Activated naive CD4-positive, alpha-beta T cell treated with anti-CD3 and anti-CD28 coated beads, Interleukin-2, amount 10 ng/mL, durations not matched to agents 7 days and 5 days (primary cell): ENCODE data around the gene EPHA7.

Experiments used
- CTCF ChIA-PET: fragments of 350-600 bp; sonication (Branson Sonifier 250); formaldehyde crosslinking; loops from one replicate; lab custom pipeline; 2021; ENCODE audit warnings: antibody characterized with exemption; lab: Charles Lee
- DNase-seq: peaks from one replicate; pipeline ENCODE4 v3.0.0-alpha.2; 2020
- H3K27ac Mint-ChIP-seq: one replicate; pipeline ENCODE4 v1.8.0; 2021; ENCODE audit warnings: mild to moderate bottlenecking, moderate library complexity, mixed read lengths
- H3K27me3 Mint-ChIP-seq: one replicate; pipeline ENCODE4 v1.8.0; 2021; ENCODE audit warnings: mild to moderate bottlenecking, mixed read lengths
- H3K36me3 Mint-ChIP-seq: one replicate; pipeline ENCODE4 v1.8.0; 2021; ENCODE audit warnings: mixed read lengths
- H3K4me1 Mint-ChIP-seq: one replicate; pipeline ENCODE4 v1.8.0; 2021; ENCODE audit warnings: mixed read lengths
- H3K4me3 Mint-ChIP-seq: one replicate; pipeline ENCODE4 v1.8.0; 2021; ENCODE audit warnings: mild to moderate bottlenecking, moderate library complexity, mixed read lengths
- H3K9me3 Mint-ChIP-seq: one replicate; pipeline ENCODE4 v1.8.0; 2021; ENCODE audit warnings: mixed read lengths

EPHA7 gene

GRCh38 chr6:93325761-93326160 is 93.6 kb downstream of the EPHA7 start:
- CTCF ChIA-PET: no interaction called here

DNA sequence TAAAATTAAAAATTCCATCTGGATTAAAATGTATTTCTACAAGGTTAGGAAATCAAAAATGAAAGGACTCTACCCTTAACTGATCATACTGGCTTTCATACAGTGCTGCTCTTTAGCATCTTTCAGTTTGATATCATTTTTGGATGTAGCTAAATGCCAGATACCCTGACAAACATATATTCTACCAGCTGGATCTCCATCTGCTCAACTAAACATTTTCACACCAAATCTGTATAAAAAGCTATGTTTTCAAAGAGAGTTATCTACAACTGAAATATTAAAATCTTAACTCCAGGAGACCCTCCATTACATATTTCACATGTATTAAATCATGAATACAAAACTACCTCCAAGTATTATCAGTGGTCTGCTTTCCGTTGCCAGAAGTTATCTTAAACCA is 95.7 kb downstream of the EPHA7 start:
- H3K27me3 Mint-ChIP-seq: no peaks in the 10 kb centered on the region
- H3K4me3 Mint-ChIP-seq: no peak overlapping the region

More at GRCh38 chr6:93325761-93326160, 93.6 kb downstream of the EPHA7 start:
- Mint-ChIP-seq H3K9me3 (peaks cover 2% of the 10 kb centered on the region), H3K27me3 (no peaks in the 10 kb centered on the region), H3K4me3 (no peak overlapping the region), H3K27ac (no peak overlapping the region), H3K4me1 (no peaks in the 10 kb centered on the region), H3K36me3 (no peaks in the 10 kb centered on the region)
- no peak for DNase-seq

GRCh38 chr6:93322651-93323050 is 96.7 kb downstream of the EPHA7 start:
- CTCF ChIA-PET: no interaction called here
- Mint-ChIP-seq H3K27ac (no peak overlapping the region), H3K27me3 (no peaks in the 10 kb centered on the region), H3K36me3 (no peaks in the 10 kb centered on the region), H3K4me3 (no peak overlapping the region), H3K9me3 (no peaks in the 10 kb centered on the region), H3K4me1 (no peaks in the 10 kb centered on the region)
- no peak for DNase-seq

More for the DNA sequence above, 95.7 kb downstream of the EPHA7 start:
- peaks cover 2% of the 10 kb centered on the region for H3K9me3 Mint-ChIP-seq
- CTCF ChIA-PET: no interaction called here
- H3K36me3 Mint-ChIP-seq: no peaks in the 10 kb centered on the region
- no peaks in the 10 kb centered on the region for H3K4me1 Mint-ChIP-seq
- H3K27ac Mint-ChIP-seq: no peak overlapping the region
- no peak for DNase-seq

- Mint-ChIP-seq H3K27me3 (no peaks in the 10 kb centered on the region), H3K4me3 (no peak overlapping the region), H3K4me1 (no peaks in the 10 kb centered on the region), H3K36me3 (no peaks in the 10 kb centered on the region), H3K27ac (no peak overlapping the region), H3K9me3 (no peaks in the 10 kb centered on the region)
- CTCF ChIA-PET: no interaction called here
- no peak for DNase-seq
Measured at GRCh38 chr6:93319304-93319703, 100.1 kb downstream of the EPHA7 start.

DNA sequence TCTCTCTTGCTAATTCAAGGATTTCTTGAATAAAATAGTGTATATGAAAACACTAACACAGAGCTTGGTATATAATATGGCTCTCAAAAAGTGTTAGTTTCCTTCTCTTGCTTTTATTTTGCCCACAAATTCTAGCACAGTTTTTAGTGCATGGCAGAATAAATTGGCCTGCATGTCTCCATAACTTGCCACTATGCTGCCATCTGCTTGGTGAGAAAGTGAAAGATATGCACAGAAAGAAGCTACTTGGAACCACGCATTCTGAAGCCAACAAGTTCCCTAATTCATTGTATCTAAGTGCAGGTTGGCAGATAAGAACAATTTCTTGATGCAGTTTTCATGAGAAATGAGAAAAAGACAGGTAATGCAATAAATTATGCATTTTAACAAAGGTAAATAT is 101.2 kb downstream of the EPHA7 start:
- CTCF ChIA-PET: no interaction called here
- H3K4me1 Mint-ChIP-seq: no peaks in the 10 kb centered on the region
- DNase-seq: no peak
- H3K36me3 Mint-ChIP-seq: no peaks in the 10 kb centered on the region
- no peak overlapping the region for H3K4me3 Mint-ChIP-seq
- H3K27me3 Mint-ChIP-seq: no peaks in the 10 kb centered on the region
- no peak overlapping the region for H3K27ac Mint-ChIP-seq
- H3K9me3 Mint-ChIP-seq: no peaks in the 10 kb centered on the region

GRCh38 chr6:93317592-93317991 is 101.8 kb downstream of the EPHA7 start:
- Mint-ChIP-seq H3K36me3 (no peaks in the 10 kb centered on the region), H3K27me3 (no peaks in the 10 kb centered on the region), H3K27ac (no peak overlapping the region), H3K4me3 (no peak overlapping the region), H3K4me1 (no peaks in the 10 kb centered on the region), H3K9me3 (no peaks in the 10 kb centered on the region)
- CTCF ChIA-PET: no interaction called here
- DNase-seq: no peak

GRCh38 chr6:93307505-93308409 is 111.6 kb downstream of the EPHA7 start:
- no peak overlapping the region for H3K27ac Mint-ChIP-seq
- H3K4me1 Mint-ChIP-seq: no peaks in the 10 kb centered on the region
- no peaks in the 10 kb centered on the region for H3K36me3 Mint-ChIP-seq
- CTCF ChIA-PET: interaction anchor here (0.6 kb wide), 1 partner anchor 128 kb away, joined by 3 read pairs; no protein-coding TSS in a partner anchor
- H3K9me3 Mint-ChIP-seq: peaks cover 5% of the 10 kb centered on the region
- H3K4me3 Mint-ChIP-seq: no peak overlapping the region
- H3K27me3 Mint-ChIP-seq: no peaks in the 10 kb centered on the region
- no peak for DNase-seq

DNA sequence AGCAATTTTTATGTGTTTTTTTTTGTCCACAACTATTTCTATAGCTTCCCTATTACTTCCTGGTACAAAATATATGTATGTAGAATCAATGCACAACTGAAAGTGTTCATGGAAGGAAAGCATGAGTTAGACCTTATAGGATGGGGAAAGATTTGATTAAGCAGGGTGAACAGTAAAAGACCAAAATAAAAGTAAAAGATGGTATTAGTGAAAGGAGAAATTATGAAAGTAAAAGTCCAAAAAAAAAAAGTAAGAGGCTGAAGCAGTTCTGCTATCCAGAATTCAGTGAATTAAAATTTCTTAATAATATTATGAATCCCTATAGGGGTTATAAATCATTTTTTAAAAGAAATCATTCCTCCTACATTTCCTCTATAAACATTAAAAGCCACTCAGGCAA is 114.3 kb downstream of the EPHA7 start:
- no peaks in the 10 kb centered on the region for H3K36me3 Mint-ChIP-seq
- no peak for DNase-seq
- H3K27me3 Mint-ChIP-seq: no peaks in the 10 kb centered on the region
- H3K4me3 Mint-ChIP-seq: no peak overlapping the region
- no peaks in the 10 kb centered on the region for H3K9me3 Mint-ChIP-seq
- no peak overlapping the region for H3K27ac Mint-ChIP-seq
- H3K4me1 Mint-ChIP-seq: no peaks in the 10 kb centered on the region
- CTCF ChIA-PET: no interaction called here

DNA sequence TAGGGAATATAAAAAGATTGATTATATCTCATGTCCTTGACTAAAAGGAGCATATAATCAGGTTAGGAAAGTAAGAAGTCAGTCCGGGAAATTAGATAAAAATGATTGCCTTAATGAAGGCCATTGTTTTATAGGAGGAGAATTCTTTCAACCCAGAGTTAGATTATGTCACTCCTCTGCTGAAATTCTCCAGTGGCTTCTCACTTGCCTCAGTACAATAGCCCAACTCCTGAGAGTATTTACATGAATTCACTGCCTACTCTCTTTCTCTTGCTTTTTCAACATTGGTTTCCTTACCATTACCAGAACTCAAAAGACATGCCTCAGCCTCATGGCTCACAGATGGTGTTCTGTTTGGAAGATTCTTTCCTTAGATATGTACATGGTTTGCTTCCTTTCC is 114.9 kb downstream of the EPHA7 start:
- Mint-ChIP-seq H3K27ac (no peak overlapping the region), H3K27me3 (no peaks in the 10 kb centered on the region), H3K4me1 (no peaks in the 10 kb centered on the region), H3K36me3 (no peaks in the 10 kb centered on the region), H3K9me3 (no peaks in the 10 kb centered on the region), H3K4me3 (no peak overlapping the region)
- DNase-seq: no peak
- CTCF ChIA-PET: no interaction called here

DNA sequence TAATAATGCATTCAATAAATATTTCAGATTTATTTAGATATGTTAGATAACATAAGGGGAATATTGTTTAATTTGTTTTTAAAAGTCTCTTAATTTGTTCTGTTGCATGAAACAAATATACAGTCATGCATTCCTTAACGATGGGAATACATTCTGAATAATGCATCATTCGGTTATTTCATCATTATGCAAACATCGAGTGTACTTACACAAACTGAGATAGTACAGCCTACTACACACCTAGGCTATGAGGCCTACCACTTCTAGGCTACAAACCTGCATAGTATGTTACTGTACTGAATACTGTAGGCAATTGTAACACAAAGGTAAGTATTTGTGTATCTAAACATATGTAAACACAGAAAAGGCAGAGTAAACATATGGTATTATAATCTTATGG is 118.7 kb downstream of the EPHA7 start:
- DNase-seq: no peak
- H3K4me3 Mint-ChIP-seq: no peak overlapping the region
- H3K36me3 Mint-ChIP-seq: no peaks in the 10 kb centered on the region
- CTCF ChIA-PET: no interaction called here
- no peaks in the 10 kb centered on the region for H3K27me3 Mint-ChIP-seq
- H3K9me3 Mint-ChIP-seq: no peaks in the 10 kb centered on the region
- no peaks in the 10 kb centered on the region for H3K4me1 Mint-ChIP-seq
- no peak overlapping the region for H3K27ac Mint-ChIP-seq

GRCh38 chr6:93299622-93300021 is 119.7 kb downstream of the EPHA7 start:
- H3K27me3 Mint-ChIP-seq: no peaks in the 10 kb centered on the region
- no peaks in the 10 kb centered on the region for H3K9me3 Mint-ChIP-seq
- H3K36me3 Mint-ChIP-seq: no peaks in the 10 kb centered on the region
- H3K4me1 Mint-ChIP-seq: no peaks in the 10 kb centered on the region
- no peak overlapping the region for H3K4me3 Mint-ChIP-seq
- no peak for DNase-seq
- CTCF ChIA-PET: interaction anchor here (0.6 kb wide), 1 partner anchor 25 kb away, joined by 3 read pairs; no protein-coding TSS in a partner anchor
- no peak overlapping the region for H3K27ac Mint-ChIP-seq

DNA sequence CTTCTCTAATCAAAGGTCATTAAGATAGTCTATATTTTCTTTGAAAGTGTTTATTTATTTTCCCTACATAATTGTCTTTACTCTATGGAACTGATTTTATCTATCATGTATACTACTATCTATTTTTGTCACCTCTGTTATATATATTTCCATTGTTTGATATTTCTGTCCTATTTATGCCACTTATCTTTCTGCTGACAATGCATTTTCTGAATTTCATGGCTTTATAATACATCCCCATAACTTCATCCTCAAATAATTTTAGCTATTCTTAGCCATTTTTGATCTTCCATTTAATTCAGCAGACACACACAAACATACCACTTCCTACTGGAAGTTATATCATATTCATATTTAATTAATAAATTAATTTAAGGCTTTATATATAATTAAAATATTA is 123.7 kb downstream of the EPHA7 start:
- no peak for DNase-seq
- Mint-ChIP-seq H3K27me3 (no peaks in the 10 kb centered on the region), H3K36me3 (no peaks in the 10 kb centered on the region), H3K4me3 (no peak overlapping the region), H3K4me1 (no peaks in the 10 kb centered on the region), H3K27ac (no peak overlapping the region), H3K9me3 (no peaks in the 10 kb centered on the region)
- CTCF ChIA-PET: no interaction called here

DNA sequence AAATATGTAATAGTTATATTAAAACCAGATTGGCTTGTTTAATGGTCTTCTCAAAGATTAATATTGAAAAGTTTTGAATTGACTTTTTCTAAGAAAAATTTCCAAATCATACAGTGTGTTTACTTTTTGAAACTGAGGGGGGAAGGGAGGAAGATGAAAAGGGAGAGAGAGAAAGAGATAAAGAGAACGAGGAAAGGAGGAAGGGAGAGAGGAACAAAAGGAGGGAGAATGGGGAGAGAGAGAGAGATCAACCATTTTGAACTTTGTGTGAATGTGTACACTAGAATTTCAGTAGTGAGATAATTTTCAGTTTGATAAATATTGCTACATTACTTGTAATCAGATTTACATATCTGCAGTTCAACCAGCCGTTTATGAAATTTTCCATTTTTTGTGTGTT is 124.5 kb downstream of the EPHA7 start:
- H3K27me3 Mint-ChIP-seq: no peaks in the 10 kb centered on the region

GRCh38 chr6:93293872-93294271 is 125.5 kb downstream of the EPHA7 start:
- CTCF ChIA-PET: no interaction called here
- Mint-ChIP-seq H3K27me3 (no peaks in the 10 kb centered on the region), H3K4me1 (no peaks in the 10 kb centered on the region), H3K4me3 (no peak overlapping the region), H3K27ac (no peak overlapping the region), H3K36me3 (no peaks in the 10 kb centered on the region), H3K9me3 (no peaks in the 10 kb centered on the region)
- DNase-seq: no peak

More for the DNA sequence above, 124.5 kb downstream of the EPHA7 start:
- Mint-ChIP-seq H3K9me3 (no peaks in the 10 kb centered on the region), H3K4me3 (no peak overlapping the region), H3K27ac (no peak overlapping the region), H3K36me3 (no peaks in the 10 kb centered on the region), H3K4me1 (no peaks in the 10 kb centered on the region)
- no peak for DNase-seq
- CTCF ChIA-PET: no interaction called here

DNA sequence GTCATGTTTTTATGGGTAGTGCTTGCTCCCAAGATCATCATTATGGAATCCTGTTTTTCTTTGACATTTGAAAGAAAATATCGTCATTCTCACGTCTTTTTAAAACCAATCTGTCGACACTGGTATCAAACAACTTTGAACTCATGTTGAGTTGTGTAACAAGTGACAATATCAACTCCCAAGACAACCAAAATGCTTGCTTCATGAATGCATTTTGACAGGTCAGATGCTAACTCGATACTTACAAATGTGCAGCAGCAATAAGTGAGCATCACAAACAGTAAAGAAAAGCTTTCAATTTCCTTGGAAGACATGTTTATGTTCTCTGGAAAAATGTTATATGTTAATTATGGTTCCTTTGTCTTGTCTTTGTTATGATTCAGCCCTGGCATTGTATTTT is 125.9 kb downstream of the EPHA7 start:
- Mint-ChIP-seq H3K27me3 (no peaks in the 10 kb centered on the region), H3K4me3 (no peak overlapping the region)

More for the DNA sequence above, 125.9 kb downstream of the EPHA7 start:
- Mint-ChIP-seq H3K9me3 (no peaks in the 10 kb centered on the region), H3K36me3 (no peaks in the 10 kb centered on the region), H3K27ac (no peak overlapping the region), H3K4me1 (no peaks in the 10 kb centered on the region)
- DNase-seq: no peak
- CTCF ChIA-PET: no interaction called here
